Fibroblast of villous mesenchyme (primary cell): ENCODE data around the gene PIR. TPM values are rescaled to one million over a fixed set of nuclear protein-coding genes. Genes with fewer than 3 reads are reported as not detected.
A peak's percentile ranks its signal among the peaks of the same experiment; 100 is the strongest.

Experiments
- DNase-seq: peaks from one replicate; pipeline ENCODE4 v3.0.0-alpha.2; 2010; ENCODE audit warnings: low read depth
- H3K4me3 ChIP-seq: 2 replicates; pipeline ENCODE4 v1.5.1; 2011; ENCODE audit warnings: low read depth, mild to moderate bottlenecking, low read length
- total RNA-seq: library from RNA; depleted of rRNA; stranded (reverse); fragments of >200 nt; gene quantifications from 2 replicates; pipeline ENCODE4 v1.2.3, GENCODE V29; 2012
- TF ChIP-seq, protein P1 (sequence below): IDR thresholded peaks from 2 replicates; pipeline ENCODE4 v1.5.1; 2012; ENCODE audit warnings: low read depth, mild to moderate bottlenecking, low read length; ENCODE audit not compliant: insufficient read depth

The PIR gene
- total RNA-seq, 1 donor, result 17.7 TPM

DNA sequence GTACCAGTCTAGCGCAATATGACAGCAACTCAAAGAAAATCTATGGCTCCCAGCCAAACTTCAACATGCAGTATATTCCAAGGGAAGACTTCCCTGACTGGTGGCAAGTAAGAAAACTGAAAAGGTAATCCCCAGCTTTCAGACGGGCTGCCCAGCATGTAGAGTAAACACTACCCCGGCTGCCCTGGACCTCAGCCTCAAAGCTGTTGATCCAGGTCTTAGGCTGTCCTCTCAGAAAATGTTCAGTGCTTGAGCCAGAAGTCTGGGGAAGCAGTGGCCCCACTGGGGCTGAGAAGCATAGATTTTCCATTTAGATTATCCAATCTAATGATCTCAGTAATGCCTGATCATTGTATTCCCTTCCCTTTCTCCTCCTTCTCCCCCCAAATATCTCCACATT lies 29.3 kb upstream of the PIR start:
- DNase-seq, result no peak
- TF ChIP-seq, protein P1, sequence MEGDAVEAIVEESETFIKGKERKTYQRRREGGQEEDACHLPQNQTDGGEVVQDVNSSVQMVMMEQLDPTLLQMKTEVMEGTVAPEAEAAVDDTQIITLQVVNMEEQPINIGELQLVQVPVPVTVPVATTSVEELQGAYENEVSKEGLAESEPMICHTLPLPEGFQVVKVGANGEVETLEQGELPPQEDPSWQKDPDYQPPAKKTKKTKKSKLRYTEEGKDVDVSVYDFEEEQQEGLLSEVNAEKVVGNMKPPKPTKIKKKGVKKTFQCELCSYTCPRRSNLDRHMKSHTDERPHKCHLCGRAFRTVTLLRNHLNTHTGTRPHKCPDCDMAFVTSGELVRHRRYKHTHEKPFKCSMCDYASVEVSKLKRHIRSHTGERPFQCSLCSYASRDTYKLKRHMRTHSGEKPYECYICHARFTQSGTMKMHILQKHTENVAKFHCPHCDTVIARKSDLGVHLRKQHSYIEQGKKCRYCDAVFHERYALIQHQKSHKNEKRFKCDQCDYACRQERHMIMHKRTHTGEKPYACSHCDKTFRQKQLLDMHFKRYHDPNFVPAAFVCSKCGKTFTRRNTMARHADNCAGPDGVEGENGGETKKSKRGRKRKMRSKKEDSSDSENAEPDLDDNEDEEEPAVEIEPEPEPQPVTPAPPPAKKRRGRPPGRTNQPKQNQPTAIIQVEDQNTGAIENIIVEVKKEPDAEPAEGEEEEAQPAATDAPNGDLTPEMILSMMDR, result no peak
- H3K4me3 ChIP-seq, result no peak overlapping the region

DNA sequence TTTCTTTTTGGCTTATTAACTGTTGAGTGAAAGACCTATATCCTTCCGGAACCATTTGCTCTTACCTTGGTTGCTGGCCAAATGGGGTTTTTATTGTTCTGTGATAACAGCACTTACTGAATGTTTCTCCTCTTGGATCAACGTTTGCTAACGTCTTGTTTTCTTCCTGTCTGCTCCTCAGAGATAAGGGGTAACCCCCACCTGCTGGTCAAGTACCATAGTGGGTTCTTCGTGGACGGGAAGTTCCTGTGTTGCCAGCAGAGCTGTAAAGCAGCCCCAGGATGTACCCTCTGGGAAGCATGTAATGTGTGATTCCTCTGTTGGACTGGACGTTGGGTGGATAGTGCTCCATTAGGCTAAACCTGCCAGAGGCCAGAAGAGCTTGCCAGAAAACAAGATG lies 22.8 kb upstream of the PIR start:
- H3K4me3 ChIP-seq, result no peak overlapping the region
- DNase-seq, result no peak
- TF ChIP-seq, protein P1, result no peak

DNA sequence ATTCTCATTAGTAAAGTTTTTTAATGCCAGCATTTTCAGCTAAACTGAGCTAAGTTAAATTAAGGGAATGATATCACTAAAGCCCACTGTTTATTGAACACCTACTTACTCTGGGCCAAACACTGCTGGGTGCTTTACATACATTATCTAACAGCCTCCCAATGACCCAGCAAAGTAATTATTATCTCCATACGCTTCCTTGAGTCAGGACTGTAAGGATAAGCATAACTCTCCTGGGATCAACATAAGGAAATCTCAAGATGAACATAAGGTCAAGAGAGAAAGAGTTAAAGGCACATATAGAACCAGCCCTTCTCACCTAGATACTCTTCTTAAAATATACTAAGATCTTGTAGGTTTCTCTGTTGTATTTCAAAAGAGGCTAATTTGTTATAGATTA lies 21.1 kb upstream of the PIR start:
- TF ChIP-seq, protein P1, result no peak
- DNase-seq, result no peak
- no peak overlapping the region for H3K4me3 ChIP-seq

DNA sequence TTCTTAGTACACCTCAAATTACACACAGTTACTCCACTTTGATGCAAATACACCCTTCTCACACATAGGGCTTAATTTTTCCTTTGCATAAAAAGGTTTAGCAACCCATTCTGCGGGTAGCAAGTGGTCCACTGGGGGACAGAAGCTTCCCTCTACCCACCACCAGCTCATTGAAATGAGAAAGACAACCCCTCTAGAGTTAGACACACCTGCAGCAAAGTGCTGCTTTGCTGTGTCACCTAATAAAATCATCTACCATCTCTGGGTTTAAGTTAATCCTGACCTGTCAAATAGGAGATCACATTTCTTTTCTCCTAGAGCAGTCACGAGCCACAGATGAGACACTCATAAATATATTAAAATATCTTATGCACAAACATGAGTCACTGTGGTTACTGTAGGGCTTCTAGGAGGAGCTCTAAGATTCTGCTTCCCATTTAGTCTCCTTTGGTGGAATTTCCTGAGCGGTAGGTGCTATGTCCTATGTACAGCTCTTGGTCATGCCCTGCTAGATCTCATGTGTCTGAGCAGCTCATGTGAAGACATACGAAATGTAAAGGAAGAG lies 19.4 kb upstream of the PIR start:
- no peak overlapping the region for H3K4me3 ChIP-seq
- peak; percentile 13 for DNase-seq
- TF ChIP-seq, protein P1, result no peak

- no peak for DNase-seq
- H3K4me3 ChIP-seq, result no peak overlapping the region
- TF ChIP-seq, protein P1, result no peak
These were observed 18.4 kb upstream of the PIR start for GRCh38 chrX:15511563-15511962.

- no peak overlapping the region for H3K4me3 ChIP-seq
- TF ChIP-seq, protein P1, result no peak
- no peak for DNase-seq
These were observed 16.7 kb upstream of the PIR start for GRCh38 chrX:15509845-15510244.

GRCh38 chrX:15507005-15507404 lies 13.9 kb upstream of the PIR start:
- no peak for DNase-seq
- TF ChIP-seq, protein P1, result no peak
- no peak overlapping the region for H3K4me3 ChIP-seq
